HCT116 (cell line): ENCODE data around the gene IL25.

ENCODE experiments used
- CEBPB ChIP-seq: IDR thresholded peaks from 2 replicates; pipeline ENCODE4 v1.6.1; 2012; ENCODE audit warnings: low read depth
- ELF1 ChIP-seq: IDR thresholded peaks from 2 replicates; pipeline ENCODE4 v1.6.1; 2012; ENCODE audit warnings: low read depth, borderline replicate concordance
- EZH2 ChIP-seq: fragments of 200-600 bp; sonication (generic); IDR thresholded peaks from 2 replicates; pipeline ENCODE4 v1.6.1; 2017; ENCODE audit warnings: antibody characterized with exemption, mixed run types
- EZH2phosphoT487 ChIP-seq: fragments of 200-600 bp; IDR thresholded peaks from 2 replicates; pipeline ENCODE4 v1.6.1; 2018; ENCODE audit warnings: antibody characterized with exemption, borderline replicate concordance
- POLR2A ChIP-seq: IDR thresholded peaks from 2 replicates; pipeline ENCODE4 v1.7.0; 2011; ENCODE audit warnings: borderline replicate concordance; ENCODE audit not compliant: insufficient read depth, insufficient read length; ENCODE audit errors: extremely low read depth
- POLR2AphosphoS5 ChIP-seq: IDR thresholded peaks from 2 replicates; pipeline ENCODE4 v1.6.1; 2011; ENCODE audit warnings: mild to moderate bottlenecking, low read depth, low read length, moderate library complexity
- RAD21 ChIP-seq: IDR thresholded peaks from 2 replicates; pipeline ENCODE4 v1.6.1; 2012; ENCODE audit warnings: low read depth, mild to moderate bottlenecking
- ZNF274 ChIP-seq: fragments of 200-500 bp; sonication (Bioruptor generic); IDR thresholded peaks from 2 replicates; pipeline ENCODE4 v1.6.1; 2014; ENCODE audit warnings: mild to moderate bottlenecking, low read depth, low read length, inconsistent platforms
- TF ChIP-seq, protein P1 (sequence below), 3 experiments: fragments of 200-600 bp in 1 of 3; sonication (generic) in 1 of 3; IDR thresholded peaks in 2 of 3; conservative IDR thresholded peaks in 1 of 3; 2 replicates each; pipeline ENCODE4 v1.5.1; 2012 to 2017; ENCODE audit warnings: low read depth in 2 of 3, low read length in 2 of 3, antibody characterized with exemption in 1 of 3, borderline replicate concordance in 1 of 3, control low read depth in 1 of 3, mild to moderate bottlenecking in 1 of 3, mixed read lengths in 1 of 3, mixed run types in 1 of 3, moderate library complexity in 1 of 3; ENCODE audit not compliant: insufficient read depth in 1 of 3
- TF ChIP-seq, protein P2 (sequence below): IDR thresholded peaks from 2 replicates; pipeline ENCODE4 v1.6.1; 2011; ENCODE audit warnings: mild to moderate bottlenecking, low read length, moderate library complexity; ENCODE audit not compliant: insufficient replicate concordance; ENCODE audit errors: extremely low read depth

DNA sequence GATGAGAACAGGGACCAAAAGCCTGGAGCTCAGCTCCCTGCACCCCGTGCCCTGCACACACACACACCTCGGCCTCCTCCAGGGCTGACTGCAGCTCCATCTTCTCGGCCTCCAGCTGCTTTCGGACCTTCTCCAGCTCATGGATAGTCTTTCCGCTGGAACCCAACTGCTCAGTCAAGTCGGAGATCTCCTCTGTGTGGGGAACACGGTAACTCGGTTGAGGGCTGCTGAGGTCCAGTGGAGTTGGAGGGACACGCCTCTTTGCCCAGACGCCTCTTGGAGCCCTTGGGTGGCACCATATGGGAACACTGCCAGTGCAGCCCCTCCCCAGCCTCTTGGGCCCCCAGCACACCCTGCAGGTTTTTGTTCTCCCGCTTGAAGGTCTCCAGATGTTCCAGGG, 44.2 kb downstream of the IL25 start:
- TF ChIP-seq CEBPB: no peak
- TF ChIP-seq EZH2: no peak
- no peak for TF ChIP-seq POLR2A
- TF ChIP-seq, protein P1, sequence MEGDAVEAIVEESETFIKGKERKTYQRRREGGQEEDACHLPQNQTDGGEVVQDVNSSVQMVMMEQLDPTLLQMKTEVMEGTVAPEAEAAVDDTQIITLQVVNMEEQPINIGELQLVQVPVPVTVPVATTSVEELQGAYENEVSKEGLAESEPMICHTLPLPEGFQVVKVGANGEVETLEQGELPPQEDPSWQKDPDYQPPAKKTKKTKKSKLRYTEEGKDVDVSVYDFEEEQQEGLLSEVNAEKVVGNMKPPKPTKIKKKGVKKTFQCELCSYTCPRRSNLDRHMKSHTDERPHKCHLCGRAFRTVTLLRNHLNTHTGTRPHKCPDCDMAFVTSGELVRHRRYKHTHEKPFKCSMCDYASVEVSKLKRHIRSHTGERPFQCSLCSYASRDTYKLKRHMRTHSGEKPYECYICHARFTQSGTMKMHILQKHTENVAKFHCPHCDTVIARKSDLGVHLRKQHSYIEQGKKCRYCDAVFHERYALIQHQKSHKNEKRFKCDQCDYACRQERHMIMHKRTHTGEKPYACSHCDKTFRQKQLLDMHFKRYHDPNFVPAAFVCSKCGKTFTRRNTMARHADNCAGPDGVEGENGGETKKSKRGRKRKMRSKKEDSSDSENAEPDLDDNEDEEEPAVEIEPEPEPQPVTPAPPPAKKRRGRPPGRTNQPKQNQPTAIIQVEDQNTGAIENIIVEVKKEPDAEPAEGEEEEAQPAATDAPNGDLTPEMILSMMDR (IDR thresholded peaks at IDR 0.05 in 2 of 3, conservative IDR thresholded peaks at IDR 0.05 in 1 of 3; ENCODE audit: borderline replicate concordance in 1 of 3, insufficient read depth in 1 of 3, low read depth in 2 of 3, low read length in 2 of 3): no peak
- TF ChIP-seq EZH2phosphoT487: no peak
- no peak for TF ChIP-seq ZNF274
- no peak for TF ChIP-seq RAD21
- TF ChIP-seq, protein P2, sequence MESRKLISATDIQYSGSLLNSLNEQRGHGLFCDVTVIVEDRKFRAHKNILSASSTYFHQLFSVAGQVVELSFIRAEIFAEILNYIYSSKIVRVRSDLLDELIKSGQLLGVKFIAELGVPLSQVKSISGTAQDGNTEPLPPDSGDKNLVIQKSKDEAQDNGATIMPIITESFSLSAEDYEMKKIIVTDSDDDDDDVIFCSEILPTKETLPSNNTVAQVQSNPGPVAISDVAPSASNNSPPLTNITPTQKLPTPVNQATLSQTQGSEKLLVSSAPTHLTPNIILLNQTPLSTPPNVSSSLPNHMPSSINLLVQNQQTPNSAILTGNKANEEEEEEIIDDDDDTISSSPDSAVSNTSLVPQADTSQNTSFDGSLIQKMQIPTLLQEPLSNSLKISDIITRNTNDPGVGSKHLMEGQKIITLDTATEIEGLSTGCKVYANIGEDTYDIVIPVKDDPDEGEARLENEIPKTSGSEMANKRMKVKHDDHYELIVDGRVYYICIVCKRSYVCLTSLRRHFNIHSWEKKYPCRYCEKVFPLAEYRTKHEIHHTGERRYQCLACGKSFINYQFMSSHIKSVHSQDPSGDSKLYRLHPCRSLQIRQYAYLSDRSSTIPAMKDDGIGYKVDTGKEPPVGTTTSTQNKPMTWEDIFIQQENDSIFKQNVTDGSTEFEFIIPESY: no peak
- TF ChIP-seq ELF1: no peak
- no peak for TF ChIP-seq POLR2AphosphoS5
